IPS DF 4.7 (cell line): ENCODE measurements around the gene ZNF212.
"Not testable (repeated sequence)": the region's sequence is repeated elsewhere in the genome, so short reads cannot be mapped to it uniquely, and the experiment has no call there.

Experiments used
- DNase-seq: peaks from one replicate; pipeline ENCODE4 v3.0.0-alpha.2; 2013; ENCODE audit warnings: low spot score; ENCODE audit errors: extremely low read depth

Gene ZNF212

DNA sequence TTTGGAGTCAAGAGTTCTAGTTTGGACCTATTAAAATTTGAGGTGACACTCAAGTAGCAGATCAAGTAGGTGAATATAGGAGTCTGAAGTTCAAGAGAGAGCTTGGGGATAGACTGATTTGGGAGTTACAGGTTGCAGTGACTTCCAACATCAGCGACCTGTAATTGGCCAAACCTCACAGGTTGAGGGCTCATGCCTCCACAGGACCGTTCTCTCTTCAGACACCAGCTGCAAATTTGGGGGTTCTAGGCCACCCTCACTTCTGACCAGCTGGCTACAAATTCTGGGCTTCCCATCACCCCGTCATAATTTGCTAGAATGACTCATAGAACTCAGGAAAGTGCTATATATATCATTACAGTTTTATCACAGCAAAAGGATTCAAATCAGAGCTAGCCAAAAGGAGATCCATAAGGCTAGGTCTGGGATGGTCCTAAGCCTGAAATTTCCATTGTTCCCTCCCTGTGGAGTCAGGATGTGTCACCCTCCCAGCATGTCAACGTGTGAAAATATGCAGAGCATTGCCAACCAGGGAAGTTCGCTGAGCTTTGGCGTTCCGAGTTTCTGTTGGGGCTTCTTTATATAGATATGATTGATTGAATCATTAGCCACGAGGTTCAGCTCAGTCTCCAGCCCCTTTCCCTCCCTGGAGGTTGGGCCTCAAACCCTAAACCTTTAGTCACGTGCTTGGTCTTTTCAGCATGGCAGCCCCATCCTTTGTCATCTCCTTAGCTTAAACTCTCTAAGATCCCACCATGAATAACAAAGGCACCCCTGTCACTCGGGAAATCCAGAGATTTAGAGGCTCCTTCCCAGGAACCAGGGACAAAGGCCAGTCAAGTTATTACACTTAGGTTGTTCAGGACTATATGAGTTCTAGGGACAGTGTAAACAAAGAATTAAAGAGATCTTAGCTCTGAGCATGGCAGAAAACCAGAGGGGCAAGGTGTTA lies 20.7 kb upstream of the ZNF212 start:
- DNase-seq = no peak

DNA sequence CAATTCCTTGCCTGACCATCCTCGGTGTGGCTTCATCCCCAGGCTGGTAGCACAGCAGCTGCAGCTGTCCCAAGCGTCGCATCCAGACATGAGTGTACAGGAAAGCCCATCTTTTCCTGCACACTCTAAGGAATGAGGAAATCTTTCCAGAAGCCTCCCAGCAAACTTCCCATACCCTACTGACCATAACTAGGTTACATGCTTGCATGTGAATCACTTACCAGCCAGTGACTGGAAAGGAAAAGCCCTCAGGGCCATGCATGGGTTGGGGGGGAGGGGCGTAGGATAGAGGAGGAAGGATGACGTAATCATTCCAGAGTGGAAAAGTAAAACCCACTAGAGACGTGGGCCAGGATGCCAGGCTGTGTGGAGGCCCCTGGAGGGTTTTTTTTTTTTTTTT lies 18.9 kb upstream of the ZNF212 start:
- DNase-seq = no peak

DNA sequence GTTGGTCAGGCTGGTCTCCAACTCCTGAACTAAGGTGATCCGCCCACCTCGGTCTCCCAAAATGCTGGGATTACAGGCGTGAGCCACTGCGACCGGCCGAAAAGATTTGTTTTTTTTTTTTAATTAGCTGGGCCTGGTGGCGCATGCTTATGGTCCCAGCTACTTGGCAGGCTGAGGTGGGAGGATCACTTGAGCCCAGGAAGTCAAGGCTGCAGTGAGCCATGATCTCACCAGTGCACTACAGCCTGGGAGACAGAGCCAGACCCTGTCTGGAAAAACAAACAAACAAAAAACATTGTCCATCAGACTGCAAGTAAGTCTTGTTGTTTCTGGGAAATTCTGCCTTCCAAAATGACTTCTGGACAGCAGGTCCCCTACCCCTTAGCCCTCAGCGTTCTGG lies 16.3 kb upstream of the ZNF212 start:
- no peak for DNase-seq

DNA sequence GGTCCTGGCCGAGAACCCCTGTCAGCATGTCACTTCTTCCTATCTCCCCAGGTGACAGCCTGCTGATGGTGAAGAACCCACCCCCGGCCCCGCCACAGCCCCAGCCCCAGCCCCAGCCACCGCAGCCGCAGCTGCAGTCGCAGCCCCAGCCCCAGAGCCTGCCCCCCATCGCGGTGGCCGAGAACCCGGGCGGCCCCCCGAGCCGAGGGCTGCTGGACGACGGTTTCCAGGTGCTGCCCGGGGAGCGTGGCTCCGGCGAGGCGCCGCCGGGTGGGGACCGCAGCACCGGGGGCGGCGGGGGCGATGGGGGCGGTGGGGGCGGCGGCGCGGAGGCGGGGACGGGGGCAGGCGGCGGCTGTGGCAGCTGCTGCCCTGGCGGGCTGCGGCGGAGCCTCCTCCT lies 15.7 kb upstream of the ZNF212 start:
- no peak for DNase-seq

DNA sequence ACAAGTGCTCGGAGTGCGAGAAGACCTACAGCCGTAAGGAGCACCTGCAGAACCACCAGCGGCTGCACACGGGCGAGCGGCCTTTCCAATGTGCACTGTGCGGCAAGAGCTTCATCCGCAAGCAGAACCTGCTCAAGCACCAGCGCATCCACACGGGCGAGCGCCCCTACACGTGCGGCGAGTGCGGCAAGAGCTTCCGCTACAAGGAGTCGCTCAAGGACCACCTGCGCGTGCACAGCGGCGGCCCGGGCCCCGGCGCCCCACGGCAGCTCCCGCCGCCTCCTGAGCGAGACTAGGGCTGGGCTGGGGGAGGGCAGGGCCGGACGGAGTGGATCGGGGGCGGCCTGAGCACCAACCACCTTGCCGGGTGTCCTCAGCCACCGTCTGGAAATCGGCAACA lies 15.1 kb upstream of the ZNF212 start:
- no peak for DNase-seq

DNA sequence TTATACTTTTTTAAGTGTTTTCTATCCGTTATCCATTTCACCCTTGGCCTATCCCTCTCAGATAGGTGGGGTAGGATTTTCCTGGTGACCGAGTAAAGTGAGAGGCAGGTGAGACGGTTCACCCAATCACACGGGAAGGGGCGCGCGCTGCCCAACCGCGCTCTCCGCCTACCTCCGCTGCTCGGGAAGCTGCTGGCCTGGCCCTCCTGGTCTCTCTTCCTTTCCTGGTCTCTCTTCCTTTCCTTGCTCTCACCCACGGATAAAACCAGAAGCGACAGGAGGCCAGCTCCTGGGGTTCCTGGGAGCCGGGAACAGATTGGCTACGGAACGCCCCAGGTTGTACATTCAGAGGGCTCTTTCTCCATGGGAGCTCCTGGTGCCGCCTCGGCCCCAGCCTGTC lies 14.3 kb upstream of the ZNF212 start:
- DNase-seq = no peak

DNA sequence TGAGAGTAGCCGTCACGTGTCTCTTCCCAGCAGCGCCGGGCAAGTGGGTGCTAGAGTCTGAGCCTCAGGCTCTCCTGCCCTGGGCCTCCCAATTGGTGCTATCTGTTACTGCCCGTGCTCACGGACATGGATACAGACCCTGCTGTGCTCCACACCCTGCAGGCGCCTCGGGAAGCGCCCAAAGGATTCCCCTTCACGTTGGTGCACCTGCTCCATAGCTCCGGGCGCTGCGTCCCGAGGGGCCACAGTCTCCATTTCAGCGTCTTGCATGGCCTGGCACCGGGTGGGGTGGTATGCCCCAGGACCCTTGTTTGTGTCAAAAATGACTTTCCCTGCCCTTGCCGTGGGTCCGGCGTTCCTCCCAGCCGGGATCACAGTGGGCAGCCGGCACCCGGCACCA lies 13.8 kb upstream of the ZNF212 start:
- no peak for DNase-seq

DNA sequence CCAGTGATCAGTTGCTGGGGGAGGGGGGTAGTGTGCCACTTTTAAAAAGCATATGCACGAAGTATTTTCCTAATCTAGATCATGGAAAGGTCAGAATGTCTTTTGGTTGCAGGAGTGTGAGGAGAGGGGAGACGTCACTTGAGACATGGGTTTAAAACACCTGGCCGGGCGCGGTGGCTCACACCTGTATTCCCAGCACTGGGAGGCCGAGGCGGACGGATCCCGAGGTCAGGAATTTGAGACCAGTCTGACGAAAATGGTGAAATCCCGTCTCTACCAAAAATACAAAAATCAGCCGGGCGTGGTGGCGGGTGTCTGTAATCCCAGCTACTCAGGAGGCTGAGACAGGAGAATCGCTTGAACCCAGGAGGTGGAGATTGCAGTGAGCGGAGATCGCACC lies 13.1 kb upstream of the ZNF212 start:
- not testable (repeated sequence) for DNase-seq

DNA sequence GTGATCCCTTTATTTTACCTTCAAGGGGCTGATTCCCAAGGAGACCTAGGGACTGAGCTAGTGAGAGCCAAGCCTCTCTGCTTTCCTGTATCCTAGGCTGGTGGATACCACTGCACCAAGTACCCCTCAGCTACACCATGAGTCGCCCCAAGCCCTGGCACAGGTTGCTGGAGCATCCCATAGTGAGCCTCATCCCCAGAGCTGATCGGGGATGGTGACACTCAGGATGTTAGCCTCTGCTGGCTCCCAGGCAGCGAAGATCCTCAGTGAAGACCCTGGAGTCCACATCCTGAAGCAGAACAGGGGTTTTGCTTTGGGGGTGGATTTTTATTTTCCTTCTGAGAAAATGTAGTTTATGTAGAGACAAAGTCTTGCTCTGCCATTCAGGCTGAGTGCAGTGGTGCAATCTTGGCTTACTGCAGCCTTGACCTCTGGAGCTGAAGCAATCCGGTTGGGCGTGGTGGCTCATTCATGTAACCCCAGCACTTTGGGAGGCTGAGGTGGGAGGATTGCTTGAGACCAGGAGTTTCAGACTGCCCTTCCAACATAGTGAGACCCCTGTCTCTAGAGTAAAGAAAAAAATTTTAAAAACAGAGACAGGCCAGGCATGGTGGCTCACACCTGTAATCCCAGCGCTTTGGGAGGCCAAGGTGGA lies 12.5 kb upstream of the ZNF212 start:
- DNase-seq = no peak

DNA sequence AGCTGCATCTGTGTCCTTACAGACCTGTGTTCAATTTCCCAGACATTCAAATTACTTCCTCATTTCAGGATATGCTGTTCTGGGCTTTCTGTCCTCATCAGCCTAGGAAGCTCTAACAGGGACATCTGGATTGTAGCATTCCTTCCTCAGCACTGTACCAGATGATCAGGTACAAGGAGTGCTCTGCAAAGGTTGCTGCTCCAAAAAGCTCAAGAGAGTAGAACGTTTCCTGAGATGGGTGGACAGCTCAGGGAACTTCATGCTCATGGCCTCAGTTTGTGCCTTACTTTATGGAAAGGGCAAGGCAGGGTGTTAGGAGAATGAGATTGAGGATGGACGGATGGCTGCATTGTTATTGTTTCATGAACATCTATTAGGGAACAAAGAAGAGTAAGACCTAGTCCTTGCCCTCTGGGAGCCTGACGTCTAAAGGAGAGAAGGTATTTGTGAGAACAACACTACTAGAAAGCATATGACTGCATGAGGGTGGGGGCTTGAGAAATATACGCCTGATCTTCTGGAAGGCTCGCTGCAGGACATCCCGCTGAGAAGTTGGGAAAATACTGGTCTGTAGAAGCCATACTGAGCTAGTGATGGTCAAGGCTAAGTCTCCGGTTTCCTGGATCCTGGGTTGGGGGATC lies 10.5 kb upstream of the ZNF212 start:
- no peak for DNase-seq

DNA sequence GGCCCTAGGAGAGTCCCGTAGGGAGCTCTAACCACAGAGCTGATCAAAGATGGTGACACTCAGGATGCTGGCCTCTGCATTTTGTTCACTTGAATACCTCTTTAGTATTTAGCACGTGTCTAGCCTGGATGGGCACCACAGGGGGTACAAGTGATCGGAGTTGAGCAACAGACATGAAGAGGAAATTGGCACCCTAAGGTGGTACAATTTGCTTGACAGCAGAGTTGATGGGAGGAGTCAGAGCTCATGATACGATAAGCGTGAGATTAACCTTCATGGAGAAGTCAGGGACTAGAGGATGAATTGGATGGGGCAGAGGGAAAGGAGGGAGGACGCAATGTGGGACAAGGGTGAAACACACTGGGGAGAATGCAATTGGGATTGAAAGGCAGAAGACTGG lies 9.9 kb upstream of the ZNF212 start:
- DNase-seq = no peak

DNA sequence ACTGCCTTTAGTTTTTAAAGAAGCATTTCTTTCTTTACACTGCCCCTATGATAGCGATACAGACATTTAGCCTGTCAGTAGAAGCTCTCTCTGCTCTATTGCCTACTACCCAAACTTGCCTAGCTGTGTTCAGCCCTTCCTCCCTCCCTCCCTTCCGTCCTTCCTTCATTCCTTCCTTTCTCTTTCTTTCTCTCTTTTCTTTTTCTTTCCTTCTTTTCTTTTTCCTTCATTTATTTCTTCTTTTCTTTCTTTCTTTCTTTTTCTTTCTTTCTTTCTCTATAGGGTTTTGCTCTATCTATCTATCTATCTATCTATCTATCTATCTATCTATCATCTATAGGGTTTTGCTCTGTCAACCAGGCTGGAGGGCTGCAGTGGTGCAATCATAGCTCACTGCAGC lies 7.1 kb upstream of the ZNF212 start:
- DNase-seq = no peak

DNA sequence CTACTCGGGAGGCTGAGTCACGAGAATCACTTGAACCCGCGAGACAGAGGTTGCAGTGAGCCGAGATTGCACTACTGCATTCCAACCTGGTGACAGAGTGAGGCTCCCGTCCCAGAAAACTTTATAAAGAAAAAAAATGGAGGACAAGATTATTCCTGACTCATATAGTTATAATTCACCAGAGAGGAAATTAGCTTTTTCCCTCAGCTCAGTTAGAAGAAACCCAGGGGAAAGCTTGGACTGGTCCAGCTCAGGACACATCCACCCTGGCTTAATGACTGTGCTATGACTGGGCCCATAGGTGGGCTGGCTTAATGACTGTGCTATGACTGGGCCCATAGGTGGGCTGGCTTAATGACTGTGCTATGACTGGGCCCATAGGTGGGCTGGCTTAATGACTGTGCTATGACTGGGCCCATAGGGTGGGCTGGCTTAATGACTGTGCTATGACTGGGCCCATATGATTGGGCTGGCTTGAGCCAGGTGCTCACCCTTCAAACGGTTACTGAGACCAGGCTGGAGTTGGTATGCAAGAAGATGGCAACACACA lies 5.7 kb upstream of the ZNF212 start:
- DNase-seq = not testable (repeated sequence)

DNA sequence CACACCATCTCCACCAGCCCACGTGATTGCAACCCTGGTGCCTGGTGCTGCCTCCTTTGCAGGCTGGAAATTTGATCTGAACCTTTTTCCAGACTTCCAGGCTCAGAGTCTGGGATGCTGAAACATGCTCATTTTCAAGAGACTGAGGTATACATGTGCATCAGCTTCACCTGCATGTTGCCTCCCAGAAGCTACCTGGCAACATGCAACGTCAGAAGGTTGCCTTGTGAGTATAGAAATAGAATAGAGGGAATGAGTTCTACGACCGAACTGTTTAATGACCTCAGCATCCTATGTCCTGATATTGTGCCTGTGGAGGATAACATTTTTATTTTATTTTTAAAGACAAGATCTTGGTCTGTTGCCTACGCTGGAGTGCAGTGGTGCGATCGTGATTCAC lies 1.9 kb upstream of the ZNF212 start:
- no peak for DNase-seq

DNA sequence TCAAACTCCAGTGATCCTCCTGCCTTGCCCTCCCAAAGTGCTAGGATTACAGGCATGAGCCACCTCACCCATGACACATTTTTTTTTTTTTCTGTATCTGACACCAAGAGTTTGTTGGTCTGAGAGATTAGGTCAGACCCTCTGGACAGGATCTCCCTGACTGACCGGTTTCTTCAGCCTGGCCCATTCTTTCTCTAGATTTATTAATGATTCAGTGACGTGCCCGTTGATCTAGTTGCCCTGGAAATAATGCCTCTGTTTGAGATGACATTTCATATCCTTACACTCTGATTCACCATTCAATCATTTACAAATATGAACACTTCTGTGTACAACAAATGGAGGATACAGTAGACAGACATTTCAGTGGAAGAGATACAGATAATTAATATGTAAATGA lies 1.4 kb upstream of the ZNF212 start:
- no peak for DNase-seq

DNA sequence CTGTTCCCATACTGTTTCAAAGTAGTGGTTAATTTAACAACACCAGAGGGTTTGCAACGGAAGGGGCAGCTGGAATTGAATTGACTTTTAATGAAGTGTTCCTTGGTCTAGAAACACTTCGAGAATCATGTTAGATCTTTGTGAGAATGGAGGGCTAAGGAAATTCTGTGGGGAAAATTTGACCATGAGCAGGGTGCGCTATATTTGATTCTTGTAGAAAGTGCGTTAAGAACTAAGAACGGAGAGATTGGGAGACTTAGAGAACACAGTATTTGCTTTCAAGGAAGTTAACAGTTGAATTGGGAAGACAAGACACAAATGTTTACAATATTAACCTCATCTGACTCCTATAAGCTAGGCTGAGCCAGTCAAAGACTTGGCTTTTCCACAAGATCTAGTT lies 1.2 kb downstream of the ZNF212 start:
- no peak for DNase-seq

DNA sequence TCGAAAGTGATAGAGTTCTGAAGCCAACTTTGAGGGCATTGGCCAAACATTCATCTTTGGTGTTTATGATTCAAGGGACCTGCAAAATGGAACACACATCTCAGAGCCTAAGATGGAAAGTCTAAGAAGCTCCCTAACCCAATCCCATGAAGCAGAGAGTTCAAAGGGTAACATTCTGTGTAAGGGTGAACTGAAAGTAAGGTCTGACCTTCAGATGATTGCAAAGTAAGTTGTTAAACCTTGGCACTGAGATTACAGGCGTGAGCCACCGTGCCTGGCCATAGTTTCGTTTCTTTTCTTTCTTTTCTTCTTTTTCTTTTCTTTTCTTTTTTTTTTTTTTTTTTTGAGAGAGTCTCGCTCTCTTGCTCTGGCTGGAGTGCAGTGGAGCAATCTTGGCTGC lies 2.2 kb downstream of the ZNF212 start:
- DNase-seq = no peak

DNA sequence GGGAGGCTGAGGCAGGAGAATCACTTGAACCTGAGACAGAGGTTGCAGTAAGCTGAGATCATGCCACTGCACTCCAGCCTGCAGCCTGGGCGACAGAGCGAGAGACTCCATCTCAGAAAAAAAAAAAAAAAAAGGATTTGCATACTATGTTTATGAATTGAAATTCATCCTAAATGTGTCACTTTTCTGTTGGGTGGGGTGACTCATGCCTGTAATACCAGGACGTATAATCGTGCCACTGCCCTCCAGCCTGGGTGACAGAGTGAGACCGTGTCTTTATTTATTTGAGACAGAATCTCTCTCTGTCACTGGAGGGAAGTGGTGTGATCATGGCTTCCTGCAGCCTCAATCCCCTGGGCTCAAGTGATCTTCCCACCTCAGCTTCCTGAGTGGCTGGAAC lies 5.8 kb downstream of the ZNF212 start:
- no peak for DNase-seq

DNA sequence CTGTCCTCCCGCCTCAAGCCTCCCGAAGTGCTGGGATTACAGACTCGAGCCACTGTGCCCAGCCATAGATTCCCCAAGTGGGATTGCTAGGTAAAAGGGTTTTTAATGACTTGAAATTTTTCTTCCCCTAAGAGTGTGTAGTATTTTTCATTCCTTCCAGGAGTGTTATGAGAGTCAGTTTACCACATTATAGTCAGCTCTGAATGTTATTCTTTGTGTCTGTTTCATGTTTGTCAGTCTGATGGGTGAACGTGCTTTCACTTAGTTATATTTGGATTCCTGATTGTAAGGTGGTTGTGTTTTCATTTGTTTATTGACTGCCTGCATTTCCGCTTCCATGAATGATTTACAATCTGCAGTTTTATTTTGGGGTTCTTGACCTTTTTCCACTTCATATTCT lies 6.3 kb downstream of the ZNF212 start:
- no peak for DNase-seq

DNA sequence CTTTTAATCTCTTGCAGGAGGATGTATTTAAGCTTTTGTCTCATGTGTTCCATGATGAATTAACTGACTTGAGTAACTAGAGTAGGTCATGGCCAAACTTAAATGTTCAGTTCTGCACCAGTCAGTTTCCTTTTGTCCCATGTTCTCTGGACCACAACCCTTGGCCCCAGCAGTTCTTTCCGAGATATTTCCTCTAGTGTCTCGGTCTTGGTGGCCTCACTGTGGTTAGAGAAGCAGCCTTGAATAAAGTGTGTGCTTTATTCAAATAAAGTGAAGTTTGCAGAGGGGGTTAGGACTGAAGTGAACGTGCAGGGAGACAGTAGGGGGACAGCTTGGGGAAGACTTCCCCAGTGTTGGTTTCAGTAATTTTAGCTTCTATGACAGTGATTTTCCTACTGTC lies 9.3 kb downstream of the ZNF212 start:
- no peak for DNase-seq

DNA sequence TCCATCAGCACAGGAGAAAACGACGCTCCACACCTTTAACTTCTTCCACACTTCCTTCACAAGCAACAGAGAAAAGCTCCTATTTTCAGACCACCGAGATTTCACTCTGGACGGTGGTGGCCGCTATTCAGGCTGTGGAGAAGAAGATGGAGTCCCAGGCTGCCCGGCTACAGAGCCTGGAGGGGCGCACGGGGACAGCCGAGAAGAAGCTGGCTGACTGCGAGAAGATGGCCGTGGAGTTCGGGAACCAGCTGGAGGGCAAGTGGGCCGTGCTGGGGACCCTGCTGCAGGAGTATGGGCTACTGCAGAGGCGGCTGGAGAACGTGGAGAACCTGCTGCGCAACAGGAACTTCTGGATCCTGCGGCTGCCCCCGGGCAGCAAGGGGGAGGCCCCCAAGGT lies 10.7 kb downstream of the ZNF212 start:
- DNase-seq = not testable (repeated sequence)

DNA sequence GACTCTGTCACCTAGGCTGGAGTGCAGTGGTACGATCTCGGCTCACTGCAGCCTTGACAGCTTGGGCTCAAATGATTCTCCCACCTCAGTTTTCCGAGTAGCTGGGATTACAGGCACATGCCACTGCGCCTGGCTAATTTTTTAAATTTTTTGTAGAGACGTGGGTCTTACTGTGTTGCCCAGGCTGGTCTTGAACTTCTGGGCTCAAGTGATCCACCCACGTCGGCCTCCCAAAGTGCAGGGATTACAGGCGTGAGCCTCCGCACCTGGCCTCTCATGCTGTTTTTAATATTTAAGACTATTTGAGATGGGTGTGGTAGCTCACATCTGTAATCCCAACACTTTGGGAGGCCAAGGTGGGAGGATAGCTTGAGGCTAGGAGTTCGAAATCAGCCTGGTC lies 12.1 kb downstream of the ZNF212 start:
- not testable (repeated sequence) for DNase-seq
